Small intestine (tissue), 16 donors: ENCODE results near the gene PLD2. TPM values are rescaled to one million over a fixed set of nuclear protein-coding genes. Genes with fewer than 3 reads are reported as not detected.
A peak's percentile ranks its signal among the peaks of the same experiment; 100 is the strongest.

Experiments
- DNase-seq, 2 donors: peaks; one replicate each; pipeline versions ENCODE4 v3.0.0 to v3.0.0-alpha.2; 2013
- FAIRE-seq: peaks from 2 replicates; lab custom pipeline; 2012; peaks lifted over from hg19 to GRCh38; lab: Jason Lieb, UNC
- H3K27ac ChIP-seq, 3 donors: one replicate each; pipeline ENCODE4 v1.5.1; 2013; ENCODE audit warnings: low read length in 2 of 3, mild to moderate bottlenecking in 2 of 3, control low read depth in 1 of 3, inconsistent platforms in 1 of 3, low read depth in 1 of 3, moderate library complexity in 1 of 3
- H3K27me3 ChIP-seq, 3 donors: one replicate each; pipeline ENCODE4 v1.6.1; 2013; ENCODE audit warnings: low read length in 3 of 3, inconsistent platforms in 1 of 3; ENCODE audit not compliant: control insufficient read depth in 3 of 3, insufficient read depth in 3 of 3
- H3K36me3 ChIP-seq, 3 donors: one replicate each; pipeline ENCODE4 v1.6.1; 2013; ENCODE audit warnings: low read length in 3 of 3, inconsistent platforms in 1 of 3, low read depth in 1 of 3, mild to moderate bottlenecking in 1 of 3, moderate library complexity in 1 of 3; ENCODE audit not compliant: control insufficient read depth in 3 of 3, insufficient read depth in 2 of 3
- H3K4me1 ChIP-seq, 3 donors: one replicate each; pipeline ENCODE4 v1.6.1; 2013; ENCODE audit warnings: low read length in 2 of 3, inconsistent platforms in 1 of 3, low read depth in 1 of 3, mild to moderate bottlenecking in 1 of 3, moderate library complexity in 1 of 3; ENCODE audit not compliant: control insufficient read depth in 3 of 3, insufficient read depth in 2 of 3
- H3K4me3 ChIP-seq, 3 donors: one replicate each; pipeline ENCODE4 v1.5.1; 2013; ENCODE audit warnings: low read length in 3 of 3, control low read depth in 1 of 3, inconsistent platforms in 1 of 3, low read depth in 1 of 3, mild to moderate bottlenecking in 1 of 3, moderate library complexity in 1 of 3
- H3K9me3 ChIP-seq, 2 donors: one replicate each; pipeline ENCODE4 v1.6.1; 2013; ENCODE audit warnings: low read depth in 1 of 2, low read length in 1 of 2; ENCODE audit not compliant: control insufficient read depth in 2 of 2, insufficient read depth in 1 of 2
- WGBS, 3 donors: extraction: QIAGEN DNeasy Blood & Tissue Kit; methylation state at CpG; one replicate each; pipeline ENCODE4 v1.1.7; 2013; 5-methylcytosine and 5-hydroxymethylcytosine counted together
- long read RNA-seq, 10 donors: transcript quantifications; one replicate each; lab custom pipeline, GENCODE V29; 2026
- polyA plus RNA-seq, 4 donors: library from polyadenylated mRNA; stranded (reverse) in 3 of 4; unstranded in 1 of 4; fragments of 200-250 nt in 3 of 4; fragments of 120-200 nt in 1 of 4; gene quantifications; one replicate each; pipeline versions ENCODE4 v1.2.1 to v1.2.3, GENCODE V29; 2013
- donor health status: healthy with polysubstance abuse.
- donor health status: control.
- donor health status: control.
- donor health status: Bipolar disorder and iron deficiency.
- donor health status: healthy.

Gene PLD2, protein sequence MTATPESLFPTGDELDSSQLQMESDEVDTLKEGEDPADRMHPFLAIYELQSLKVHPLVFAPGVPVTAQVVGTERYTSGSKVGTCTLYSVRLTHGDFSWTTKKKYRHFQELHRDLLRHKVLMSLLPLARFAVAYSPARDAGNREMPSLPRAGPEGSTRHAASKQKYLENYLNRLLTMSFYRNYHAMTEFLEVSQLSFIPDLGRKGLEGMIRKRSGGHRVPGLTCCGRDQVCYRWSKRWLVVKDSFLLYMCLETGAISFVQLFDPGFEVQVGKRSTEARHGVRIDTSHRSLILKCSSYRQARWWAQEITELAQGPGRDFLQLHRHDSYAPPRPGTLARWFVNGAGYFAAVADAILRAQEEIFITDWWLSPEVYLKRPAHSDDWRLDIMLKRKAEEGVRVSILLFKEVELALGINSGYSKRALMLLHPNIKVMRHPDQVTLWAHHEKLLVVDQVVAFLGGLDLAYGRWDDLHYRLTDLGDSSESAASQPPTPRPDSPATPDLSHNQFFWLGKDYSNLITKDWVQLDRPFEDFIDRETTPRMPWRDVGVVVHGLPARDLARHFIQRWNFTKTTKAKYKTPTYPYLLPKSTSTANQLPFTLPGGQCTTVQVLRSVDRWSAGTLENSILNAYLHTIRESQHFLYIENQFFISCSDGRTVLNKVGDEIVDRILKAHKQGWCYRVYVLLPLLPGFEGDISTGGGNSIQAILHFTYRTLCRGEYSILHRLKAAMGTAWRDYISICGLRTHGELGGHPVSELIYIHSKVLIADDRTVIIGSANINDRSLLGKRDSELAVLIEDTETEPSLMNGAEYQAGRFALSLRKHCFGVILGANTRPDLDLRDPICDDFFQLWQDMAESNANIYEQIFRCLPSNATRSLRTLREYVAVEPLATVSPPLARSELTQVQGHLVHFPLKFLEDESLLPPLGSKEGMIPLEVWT
- 10 to 100 TPM in 2 of 4 donors, 1 to 10 TPM in 2; 9.2 to 18.8 (median 10.7) TPM for polyA plus RNA-seq
- long read RNA-seq, donor 1: 0 reads
- long read RNA-seq, donor 2: 0 reads
- long read RNA-seq, donor 3: 0 reads
- long read RNA-seq, donor 4: 0 reads
- long read RNA-seq, donor 5: 0 reads
- long read RNA-seq, donor 6, partial matches to known transcripts: 0 of 3 reads
- long read RNA-seq, donor 6, other reads (novel, unspliced or antisense): 0 of 3 reads
- long read RNA-seq, donor 7: 0 reads
- long read RNA-seq, donor 8, partial matches to known transcripts: 0 of 1 reads
- long read RNA-seq, donor 8, other reads (novel, unspliced or antisense): 0 of 1 reads
- long read RNA-seq, donor 9: 0 reads
- long read RNA-seq, donor 10, partial matches to known transcripts: 0 of 3 reads
- long read RNA-seq, donor 10, other reads (novel, unspliced or antisense): 0 of 3 reads

GRCh38 chr17:4806777-4807604, at the start of gene PLD2:
PLD2 (plus strand) TSS chr17:4807152; CDS start chr17:4807773, 621 bp downstream.
- FAIRE-seq (no peak), DNase-seq (peak; percentile 89 to 94)
- WGBS, 3 donors: 0 to 1% (median 1%) methylated on average over 44 to 106 of the region's 106 CpGs
- H3K9me3 ChIP-seq: no peaks in the 10 kb centered on the region
- peak within 1 kb of the TSS in 2 of 3 donors; percentile 8 to 53 for H3K27ac ChIP-seq
- H3K4me3 ChIP-seq: peak within 1 kb of the TSS; percentile 60 to 95 (median 69)
- H3K4me1 ChIP-seq: peaks cover 0 to 10% (median 0%) of the 10 kb centered on the region in 3 donors
- H3K36me3 ChIP-seq: peaks cover 0 to 21% (median 0%) of the 10 kb centered on the region in 3 donors
- H3K27me3 ChIP-seq: no peaks in the 10 kb centered on the region

- Histone ChIP-seq H3K27me3 (peaks cover 0 to 4% (median 4%) of the 10 kb centered on the region in 3 donors), H3K4me3 (no peak overlapping the region), H3K27ac (peak overlapping the region in 1 of 3 donors; percentile 60), H3K36me3 (no peaks in the 10 kb centered on the region), H3K9me3 (no peaks in the 10 kb centered on the region), H3K4me1 (no peaks in the 10 kb centered on the region)
- 12 to 41% (median 39%) methylated on average over 10 of the region's 10 CpGs for WGBS, 3 donors
- FAIRE-seq (no peak), DNase-seq (peak; percentile 93 to 97)
Observed at GRCh38 chr17:4759776-4760236, 47.1 kb upstream of the PLD2 start.

DNA sequence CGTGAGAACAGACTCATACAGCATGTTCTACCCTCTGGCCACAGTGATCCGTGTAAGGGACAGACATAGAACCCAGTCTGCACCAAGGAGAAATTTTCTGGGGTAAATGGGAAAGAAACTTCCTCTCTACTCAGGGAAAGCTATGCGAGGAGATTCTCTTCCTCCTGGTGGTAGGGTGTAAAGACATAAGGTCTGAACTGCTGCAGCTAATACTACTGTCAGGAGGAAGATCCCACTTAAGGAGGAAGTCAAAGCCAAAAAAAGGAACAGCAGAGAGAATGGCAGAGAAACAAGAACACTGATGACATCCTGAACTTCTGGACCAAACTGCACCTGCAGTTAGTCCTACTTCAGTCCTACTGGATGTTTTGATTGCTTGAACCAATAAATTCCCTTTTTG, 42.4 kb upstream of the PLD2 start:
- Histone ChIP-seq H3K9me3 (no peaks in the 10 kb centered on the region), H3K27me3 (no peaks in the 10 kb centered on the region), H3K27ac (peak overlapping the region in 1 of 3 donors; percentile 37), H3K36me3 (no peaks in the 10 kb centered on the region), H3K4me1 (peaks cover 0 to 2% (median 0%) of the 10 kb centered on the region in 3 donors), H3K4me3 (no peak overlapping the region)
- 59 to 81% (median 72%) methylated on average over 3 of the region's 3 CpGs for WGBS, 3 donors
- no peak for FAIRE-seq
- DNase-seq: no peak

GRCh38 chr17:4766201-4766600, 40.8 kb upstream of the PLD2 start:
- peak overlapping the region in 1 of 3 donors; percentile 58 for H3K27ac ChIP-seq
- no peak overlapping the region for H3K4me3 ChIP-seq
- WGBS, 3 donors: 85 to 90% (median 86%) methylated on average over 3 of the region's 3 CpGs
- H3K36me3 ChIP-seq: no peaks in the 10 kb centered on the region
- H3K4me1 ChIP-seq: peaks cover 0 to 13% (median 6%) of the 10 kb centered on the region in 3 donors
- DNase-seq (no peak), FAIRE-seq (no peak)
- H3K27me3 ChIP-seq: no peaks in the 10 kb centered on the region
- no peaks in the 10 kb centered on the region for H3K9me3 ChIP-seq

- 84 to 92% (median 91%) methylated on average over 9 of the region's 9 CpGs for WGBS, 3 donors
- H3K4me3 ChIP-seq: no peak overlapping the region
Observed at GRCh38 chr17:4766723-4767122, 40.2 kb upstream of the PLD2 start.

GRCh38 chr17:4768298-4768697, 38.7 kb upstream of the PLD2 start:
- Histone ChIP-seq H3K4me1 (peaks cover 0 to 26% (median 7%) of the 10 kb centered on the region in 3 donors), H3K36me3 (no peaks in the 10 kb centered on the region), H3K9me3 (no peaks in the 10 kb centered on the region), H3K4me3 (no peak overlapping the region), H3K27ac (no peak overlapping the region), H3K27me3 (no peaks in the 10 kb centered on the region)
- WGBS, 3 donors: 84 to 88% (median 84%) methylated on average over 6 of the region's 6 CpGs
- DNase-seq: no peak
- FAIRE-seq: no peak

More at GRCh38 chr17:4766723-4767122, 40.2 kb upstream of the PLD2 start:
- H3K4me1 ChIP-seq: peaks cover 0 to 16% (median 6%) of the 10 kb centered on the region in 3 donors
- no peaks in the 10 kb centered on the region for H3K27me3 ChIP-seq
- no peak overlapping the region for H3K27ac ChIP-seq
- FAIRE-seq: no peak
- no peaks in the 10 kb centered on the region for H3K36me3 ChIP-seq
- no peaks in the 10 kb centered on the region for H3K9me3 ChIP-seq
- DNase-seq: no peak

DNA sequence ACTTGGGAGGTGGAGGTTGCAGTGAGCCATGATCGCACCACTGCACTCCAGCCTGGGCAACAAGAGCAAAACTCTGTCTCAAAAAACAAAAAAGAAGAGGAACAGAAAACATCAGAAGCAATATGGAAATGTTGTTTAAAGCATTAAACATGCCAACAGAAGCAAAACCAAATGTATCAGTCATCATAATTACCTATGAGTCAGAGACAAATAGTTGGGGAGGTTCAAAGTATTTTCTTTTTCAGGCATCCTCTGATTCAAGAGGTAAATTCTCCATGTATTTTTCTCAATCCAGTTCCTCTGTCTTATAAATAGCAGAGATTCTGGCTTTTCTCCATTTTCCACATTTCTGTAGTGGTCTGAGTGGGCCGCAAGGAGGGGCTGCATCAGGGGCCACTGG, 37.3 kb upstream of the PLD2 start:
- no peak for FAIRE-seq
- DNase-seq: peak in 1 of 2 donors; percentile 72
- Histone ChIP-seq H3K4me3 (no peak overlapping the region), H3K9me3 (no peaks in the 10 kb centered on the region), H3K27ac (peak overlapping the region; percentile 30 to 57 (median 32)), H3K36me3 (no peaks in the 10 kb centered on the region), H3K27me3 (peaks cover 0 to 2% (median 0%) of the 10 kb centered on the region in 3 donors), H3K4me1 (peaks cover 0 to 26% (median 7%) of the 10 kb centered on the region in 3 donors)
- WGBS, 3 donors: 89 to 97% (median 96%) methylated on average over 2 of the region's 2 CpGs
